Activated T-cell treated with anti-CD3 and anti-CD28 coated beads, Interleukin-2, amount 50 U/mL, for 24 hours (primary cell): Measurements from ENCODE around the gene SLC24A3.

Source experiments
- DNase-seq: peaks from one replicate; pipeline ENCODE4 v3.0.0-alpha.2; 2020
- H3K27ac Mint-ChIP-seq: 2 replicates; pipeline ENCODE4 v1.8.0; 2020; ENCODE audit warnings: mild to moderate bottlenecking, mixed read lengths
- H3K27me3 Mint-ChIP-seq: 2 replicates; pipeline ENCODE4 v1.8.0; 2020; ENCODE audit warnings: mixed read lengths
- H3K36me3 Mint-ChIP-seq: 2 replicates; pipeline ENCODE4 v1.8.0; 2020; ENCODE audit warnings: low read depth, mixed read lengths
- H3K4me1 Mint-ChIP-seq: 2 replicates; pipeline ENCODE4 v1.8.0; 2020; ENCODE audit warnings: low read depth, mixed read lengths
- H3K4me3 Mint-ChIP-seq: 2 replicates; pipeline ENCODE4 v1.8.0; 2020; ENCODE audit warnings: mild to moderate bottlenecking, moderate library complexity, mixed read lengths
- H3K9me3 Mint-ChIP-seq: 2 replicates; pipeline ENCODE4 v1.8.0; 2020; ENCODE audit warnings: mixed read lengths

SLC24A3 gene

DNA sequence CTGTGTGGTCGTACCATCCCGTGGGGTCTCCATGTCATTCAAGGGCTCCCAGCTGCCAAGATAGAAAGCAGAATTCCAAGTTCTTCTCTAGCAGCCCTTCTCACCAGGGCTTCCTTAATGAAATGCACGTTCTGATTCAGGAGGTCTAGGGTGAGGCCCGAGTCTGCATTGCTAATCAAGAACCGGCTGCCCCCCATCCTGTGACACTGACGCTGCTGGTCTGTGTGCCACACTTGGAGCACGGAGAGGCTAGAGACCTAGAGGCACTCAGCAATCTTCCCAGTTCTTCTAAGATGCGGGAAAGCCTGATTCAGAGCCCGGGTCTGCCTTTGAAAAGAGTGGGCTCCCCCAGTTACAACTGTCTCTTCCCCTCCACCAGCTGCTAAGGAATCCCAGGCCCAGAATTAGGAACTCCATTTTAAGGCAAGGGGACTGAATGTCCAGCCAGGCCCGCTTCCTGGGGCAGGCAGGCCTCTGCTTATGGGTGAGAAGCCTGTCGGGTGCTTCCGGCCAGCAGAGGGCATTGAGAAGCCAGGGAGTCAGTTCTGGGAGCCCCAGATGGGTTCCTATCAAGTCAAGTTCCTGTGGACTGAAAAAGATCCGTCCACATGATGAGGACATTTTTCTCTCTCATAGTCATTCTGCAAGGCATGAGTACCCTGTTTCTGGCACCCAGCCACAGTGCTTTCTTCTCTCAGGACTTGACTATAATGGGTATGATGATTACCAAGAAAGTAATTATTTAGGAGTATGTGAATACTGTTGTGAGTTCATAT is 475.8 kb downstream of the SLC24A3 start:
- Mint-ChIP-seq H3K4me3 (no peak overlapping the region), H3K27me3 (peaks cover 29% of the 10 kb centered on the region)
- no peak for DNase-seq

DNA sequence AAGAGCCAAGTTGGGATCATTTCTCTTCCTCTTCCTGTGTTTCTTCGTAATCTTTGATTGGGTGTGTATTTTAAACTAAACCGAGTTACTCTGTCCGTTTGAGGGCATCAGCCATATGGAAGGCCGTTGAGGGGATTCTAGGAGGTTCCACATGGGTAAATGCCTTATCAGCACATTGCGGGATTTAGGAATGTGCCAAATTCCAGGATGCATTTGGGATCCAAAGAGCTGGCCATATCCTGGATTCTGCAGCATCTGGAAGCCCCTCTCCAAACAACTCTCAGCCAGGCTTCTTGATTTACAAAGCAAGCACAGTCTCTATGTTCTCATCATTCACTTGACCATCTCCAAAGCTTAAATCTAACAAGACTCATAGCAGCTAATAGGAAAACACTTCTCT is 478.0 kb downstream of the SLC24A3 start:
- Mint-ChIP-seq H3K4me1 (peaks cover 6% of the 10 kb centered on the region), H3K4me3 (no peak overlapping the region), H3K27ac (no peak overlapping the region)

More for the DNA sequence above, 475.8 kb downstream of the SLC24A3 start:
- Mint-ChIP-seq H3K4me1 (peaks cover 6% of the 10 kb centered on the region), H3K9me3 (no peaks in the 10 kb centered on the region), H3K36me3 (no peaks in the 10 kb centered on the region), H3K27ac (no peak overlapping the region)

DNA sequence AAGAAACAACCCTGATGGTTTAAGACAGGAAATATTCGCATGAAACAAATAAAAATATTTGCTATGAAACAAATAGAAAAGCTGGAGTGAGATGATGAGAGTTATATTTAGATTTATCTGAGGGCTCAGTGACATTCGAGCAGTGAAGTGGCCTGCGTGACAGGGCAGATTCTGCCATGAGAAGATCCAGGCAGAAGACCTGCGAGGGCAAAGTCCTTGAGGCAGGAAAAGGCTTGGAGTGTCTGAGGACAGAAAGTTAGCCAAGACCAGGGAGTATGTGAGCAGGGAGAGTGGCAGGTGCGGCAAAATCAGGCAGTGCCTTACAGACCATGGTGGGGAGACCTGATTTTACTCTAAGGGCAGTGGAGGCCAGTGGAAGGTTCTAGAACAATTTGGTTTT is 478.7 kb downstream of the SLC24A3 start:
- no peak for DNase-seq
- no peak overlapping the region for H3K4me3 Mint-ChIP-seq
- no peaks in the 10 kb centered on the region for H3K36me3 Mint-ChIP-seq
- peaks cover 6% of the 10 kb centered on the region for H3K4me1 Mint-ChIP-seq
- no peaks in the 10 kb centered on the region for H3K9me3 Mint-ChIP-seq
- no peak overlapping the region for H3K27ac Mint-ChIP-seq
- H3K27me3 Mint-ChIP-seq, result peaks cover 36% of the 10 kb centered on the region

More for the DNA sequence above, 478.0 kb downstream of the SLC24A3 start:
- Mint-ChIP-seq H3K36me3 (no peaks in the 10 kb centered on the region), H3K27me3 (peaks cover 37% of the 10 kb centered on the region), H3K9me3 (no peaks in the 10 kb centered on the region)
- DNase-seq, result no peak

DNA sequence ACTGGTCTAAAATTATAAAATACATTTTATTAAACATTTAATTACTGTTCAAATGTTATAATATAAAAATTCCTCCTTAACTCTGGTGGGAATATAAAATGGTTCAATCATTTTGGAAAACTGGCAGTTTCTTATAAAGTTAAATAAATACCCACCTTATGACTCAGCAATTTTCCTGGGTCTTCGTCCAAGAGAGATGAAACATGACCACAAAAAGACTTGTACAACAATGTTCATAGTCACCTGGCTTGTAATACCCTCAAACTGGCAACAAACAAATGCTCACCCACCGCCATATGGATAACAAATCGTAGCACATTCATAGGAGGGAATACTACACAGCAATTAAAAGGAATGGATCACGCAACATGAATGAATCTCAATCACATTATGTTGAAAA is 479.7 kb downstream of the SLC24A3 start:
- Mint-ChIP-seq H3K27ac (no peak overlapping the region), H3K4me1 (peaks cover 6% of the 10 kb centered on the region), H3K4me3 (no peak overlapping the region), H3K9me3 (no peaks in the 10 kb centered on the region), H3K36me3 (no peaks in the 10 kb centered on the region), H3K27me3 (peaks cover 33% of the 10 kb centered on the region)
- no peak for DNase-seq

DNA sequence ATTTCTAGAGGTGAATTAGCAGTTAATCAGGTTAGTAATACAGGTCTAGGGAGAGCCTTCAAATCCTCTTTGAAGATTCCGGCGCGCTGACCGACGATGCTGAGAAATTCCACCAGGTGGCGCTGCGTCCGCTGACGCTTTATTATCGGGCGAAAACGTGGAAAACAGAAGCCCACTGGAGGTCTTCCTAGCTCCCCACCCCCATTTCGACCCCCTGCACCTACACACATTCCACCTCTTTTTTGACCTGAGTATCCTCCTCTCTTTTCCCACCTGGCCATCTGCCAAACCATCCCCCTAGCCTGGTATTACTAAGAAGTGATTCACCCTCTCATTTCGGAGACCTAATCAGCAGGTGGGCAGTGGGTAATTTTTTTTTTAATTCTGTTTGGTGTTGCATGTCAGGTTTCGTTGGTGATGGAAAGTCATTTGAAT is 480.3 kb downstream of the SLC24A3 start:
- Mint-ChIP-seq H3K4me3 (no peak overlapping the region), H3K4me1 (peaks cover 6% of the 10 kb centered on the region)

DNA sequence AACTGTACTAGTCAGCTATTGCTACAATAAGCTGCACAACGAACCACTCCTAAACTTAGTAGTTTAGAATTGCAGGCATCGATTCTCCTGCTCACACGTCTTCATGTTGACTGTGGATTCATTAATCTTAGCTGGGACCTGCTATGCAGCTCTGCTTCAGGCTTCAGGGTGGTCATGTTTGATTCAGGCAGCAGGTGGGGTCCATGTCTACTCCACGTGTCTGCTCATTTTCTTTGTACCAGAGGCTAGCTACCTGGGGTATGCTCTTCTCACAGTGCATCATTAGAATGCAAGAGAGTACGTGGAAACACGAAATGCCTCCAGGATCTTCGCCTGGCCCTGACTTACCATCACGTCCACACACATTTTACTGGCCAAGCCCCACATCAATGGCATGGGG is 481.1 kb downstream of the SLC24A3 start:
- Mint-ChIP-seq H3K27ac (no peak overlapping the region), H3K27me3 (peaks cover 33% of the 10 kb centered on the region), H3K4me1 (peaks cover 6% of the 10 kb centered on the region), H3K4me3 (no peak overlapping the region), H3K9me3 (no peaks in the 10 kb centered on the region), H3K36me3 (no peaks in the 10 kb centered on the region)
- DNase-seq, result no peak

More for the DNA sequence above, 480.3 kb downstream of the SLC24A3 start:
- Mint-ChIP-seq H3K27ac (no peak overlapping the region), H3K27me3 (peaks cover 33% of the 10 kb centered on the region), H3K9me3 (no peaks in the 10 kb centered on the region), H3K36me3 (no peaks in the 10 kb centered on the region)
- peak; percentile 68 for DNase-seq

DNA sequence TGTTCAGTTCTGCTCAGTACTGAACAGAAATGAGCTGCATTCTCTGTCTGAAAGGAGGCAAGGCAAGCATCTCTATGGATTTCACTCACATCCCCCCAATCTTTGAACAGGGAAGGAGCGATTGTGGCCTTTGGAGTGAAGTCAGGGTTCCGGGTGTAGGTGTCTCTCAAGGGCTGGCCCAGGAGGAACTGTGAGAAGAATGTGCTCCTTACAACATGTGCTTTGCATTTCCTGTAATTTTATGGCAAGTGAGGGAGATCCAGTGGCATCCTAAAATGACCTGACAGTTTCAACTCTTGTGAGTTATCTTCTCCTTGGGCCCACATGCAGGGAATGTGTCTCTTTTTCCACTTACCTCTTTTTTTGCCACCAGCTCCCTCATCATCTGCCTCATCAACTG is 482.6 kb downstream of the SLC24A3 start:
- Mint-ChIP-seq H3K36me3 (no peaks in the 10 kb centered on the region), H3K4me3 (no peak overlapping the region), H3K27me3 (peaks cover 33% of the 10 kb centered on the region), H3K9me3 (no peaks in the 10 kb centered on the region), H3K4me1 (peaks cover 6% of the 10 kb centered on the region), H3K27ac (no peak overlapping the region)
- DNase-seq, result no peak

DNA sequence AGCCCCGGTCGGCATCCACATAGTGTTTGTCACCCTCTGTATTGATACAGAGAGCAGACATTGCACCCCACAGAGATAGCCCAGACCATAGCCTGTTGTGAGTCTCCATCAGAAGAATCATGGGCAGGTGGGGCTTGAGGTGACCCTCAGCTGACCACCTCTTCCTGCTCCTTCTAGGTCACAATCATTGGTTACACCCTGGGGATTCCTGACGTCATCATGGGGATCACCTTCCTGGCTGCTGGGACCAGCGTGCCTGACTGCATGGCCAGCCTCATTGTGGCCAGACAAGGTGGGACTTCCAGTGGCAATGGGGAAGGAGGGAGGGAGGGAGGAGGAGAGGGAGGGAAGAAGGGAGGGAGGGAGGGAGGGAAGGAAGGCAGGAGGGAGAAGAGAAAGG is 484.2 kb downstream of the SLC24A3 start:
- no peak overlapping the region for H3K4me3 Mint-ChIP-seq
- H3K4me1 Mint-ChIP-seq, result peaks cover 6% of the 10 kb centered on the region
- no peaks in the 10 kb centered on the region for H3K9me3 Mint-ChIP-seq
- DNase-seq, result no peak
- H3K36me3 Mint-ChIP-seq, result no peaks in the 10 kb centered on the region
- H3K27ac Mint-ChIP-seq, result no peak overlapping the region
- peaks cover 22% of the 10 kb centered on the region for H3K27me3 Mint-ChIP-seq

DNA sequence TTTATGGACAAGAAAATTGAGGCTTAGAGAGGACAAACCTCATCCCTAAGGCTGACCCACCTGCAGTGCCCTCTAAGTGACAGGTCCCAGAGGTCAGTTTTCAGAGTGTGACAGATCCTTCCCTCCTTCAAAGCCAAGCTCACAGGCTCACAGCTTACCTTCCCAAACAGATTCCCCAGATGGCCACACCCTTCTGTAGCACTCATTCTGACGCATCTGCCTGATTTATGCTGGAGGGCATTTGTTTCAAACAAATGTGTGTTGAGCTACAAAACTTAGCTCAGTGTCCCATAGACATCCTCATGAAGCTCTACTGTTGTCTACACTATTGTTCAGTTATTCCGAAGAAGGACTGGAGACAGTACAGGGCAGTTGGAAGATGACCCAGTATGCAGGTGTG is 485.0 kb downstream of the SLC24A3 start:
- peaks cover 6% of the 10 kb centered on the region for H3K4me1 Mint-ChIP-seq
- peaks cover 21% of the 10 kb centered on the region for H3K27me3 Mint-ChIP-seq
- no peak overlapping the region for H3K27ac Mint-ChIP-seq
- H3K36me3 Mint-ChIP-seq, result no peaks in the 10 kb centered on the region
- H3K4me3 Mint-ChIP-seq, result no peak overlapping the region
- no peak for DNase-seq
- peaks cover 3% of the 10 kb centered on the region for H3K9me3 Mint-ChIP-seq

DNA sequence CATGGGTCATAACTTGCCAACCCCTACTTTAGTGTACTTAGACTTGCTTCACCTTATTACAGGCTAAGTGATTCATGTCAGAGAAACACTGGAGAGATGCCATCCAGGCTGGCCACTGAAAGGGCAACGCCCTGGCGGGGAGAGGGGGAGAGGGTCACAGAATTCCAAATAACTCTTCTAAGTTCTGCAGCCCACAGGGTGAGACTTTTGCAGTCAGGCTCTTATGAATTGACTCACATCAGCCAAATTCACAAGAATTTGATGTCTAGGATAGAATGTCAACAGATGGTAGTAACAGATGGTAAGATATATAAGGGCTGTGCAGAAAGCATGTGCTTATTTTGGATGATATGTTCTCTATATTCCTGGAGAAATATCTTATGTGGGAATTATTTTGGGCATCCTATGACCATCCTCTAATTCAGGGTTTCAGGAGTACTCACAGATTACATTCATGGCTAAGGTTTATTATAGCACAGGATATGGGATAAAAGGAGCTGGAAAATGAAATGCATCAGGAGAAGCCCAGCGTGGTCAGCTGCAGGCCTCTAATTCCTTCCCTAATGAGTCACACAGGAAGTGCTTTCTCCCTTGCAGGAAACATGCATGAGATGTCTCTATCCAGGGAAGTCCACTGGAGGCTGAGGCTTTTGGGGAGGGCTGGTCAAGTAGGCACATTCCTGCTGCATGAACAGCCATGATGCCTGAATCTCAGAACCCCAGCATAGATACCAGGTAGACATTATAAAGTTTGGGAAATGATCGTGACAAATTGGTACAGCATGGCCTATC is 486.9 kb downstream of the SLC24A3 start:
- no peak for DNase-seq
- H3K4me1 Mint-ChIP-seq, result no peaks in the 10 kb centered on the region
- H3K4me3 Mint-ChIP-seq, result no peak overlapping the region
- H3K9me3 Mint-ChIP-seq, result peaks cover 4% of the 10 kb centered on the region
- no peak overlapping the region for H3K27ac Mint-ChIP-seq
- no peaks in the 10 kb centered on the region for H3K36me3 Mint-ChIP-seq
- H3K27me3 Mint-ChIP-seq, result peaks cover 11% of the 10 kb centered on the region

DNA sequence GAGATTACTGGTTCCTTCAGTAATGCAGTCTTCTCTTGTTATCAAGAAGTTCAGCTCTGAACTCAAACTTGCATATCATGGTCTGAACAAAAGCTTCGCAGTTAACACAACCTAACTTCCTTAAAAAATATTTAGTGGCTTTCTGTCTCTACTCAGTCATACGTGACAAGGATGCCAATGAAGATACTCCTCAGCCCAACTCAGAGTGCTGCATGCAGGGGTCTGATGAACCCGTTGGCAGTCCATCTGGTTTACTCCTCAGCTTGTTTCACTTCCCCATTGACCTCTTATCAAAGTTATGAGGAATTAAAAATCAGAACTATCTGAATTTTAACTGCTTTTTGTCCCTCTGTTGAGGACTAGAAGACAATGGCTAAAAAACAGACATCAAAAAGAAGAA is 489.0 kb downstream of the SLC24A3 start:
- no peak for DNase-seq
- H3K9me3 Mint-ChIP-seq, result peaks cover 4% of the 10 kb centered on the region
- H3K36me3 Mint-ChIP-seq, result no peaks in the 10 kb centered on the region
- no peak overlapping the region for H3K4me3 Mint-ChIP-seq
- H3K4me1 Mint-ChIP-seq, result no peaks in the 10 kb centered on the region
- H3K27ac Mint-ChIP-seq, result no peak overlapping the region
- H3K27me3 Mint-ChIP-seq, result peaks cover 4% of the 10 kb centered on the region

DNA sequence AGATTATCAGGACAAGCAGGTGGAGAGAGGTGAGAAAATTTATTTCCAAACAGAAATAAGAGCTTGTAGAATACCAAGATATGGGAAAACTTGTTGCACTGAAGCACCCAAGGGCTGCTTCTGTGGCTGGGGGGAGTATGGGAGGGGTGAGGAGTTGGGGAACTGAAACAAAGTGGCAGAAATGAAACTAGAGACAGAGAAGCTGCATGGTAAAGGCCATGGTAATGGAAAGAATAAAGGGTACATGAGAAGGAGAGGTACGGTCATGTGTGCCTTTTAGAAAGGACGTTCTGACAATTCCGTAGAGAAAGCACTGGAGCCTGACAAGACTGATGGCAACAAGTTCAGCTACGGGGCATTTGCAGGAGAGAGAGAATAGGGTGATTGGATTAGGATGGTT is 494.0 kb downstream of the SLC24A3 start:
- Mint-ChIP-seq H3K9me3 (peaks cover 7% of the 10 kb centered on the region), H3K4me3 (no peak overlapping the region), H3K27me3 (peaks cover 4% of the 10 kb centered on the region), H3K27ac (no peak overlapping the region), H3K4me1 (no peaks in the 10 kb centered on the region), H3K36me3 (no peaks in the 10 kb centered on the region)
- no peak for DNase-seq

DNA sequence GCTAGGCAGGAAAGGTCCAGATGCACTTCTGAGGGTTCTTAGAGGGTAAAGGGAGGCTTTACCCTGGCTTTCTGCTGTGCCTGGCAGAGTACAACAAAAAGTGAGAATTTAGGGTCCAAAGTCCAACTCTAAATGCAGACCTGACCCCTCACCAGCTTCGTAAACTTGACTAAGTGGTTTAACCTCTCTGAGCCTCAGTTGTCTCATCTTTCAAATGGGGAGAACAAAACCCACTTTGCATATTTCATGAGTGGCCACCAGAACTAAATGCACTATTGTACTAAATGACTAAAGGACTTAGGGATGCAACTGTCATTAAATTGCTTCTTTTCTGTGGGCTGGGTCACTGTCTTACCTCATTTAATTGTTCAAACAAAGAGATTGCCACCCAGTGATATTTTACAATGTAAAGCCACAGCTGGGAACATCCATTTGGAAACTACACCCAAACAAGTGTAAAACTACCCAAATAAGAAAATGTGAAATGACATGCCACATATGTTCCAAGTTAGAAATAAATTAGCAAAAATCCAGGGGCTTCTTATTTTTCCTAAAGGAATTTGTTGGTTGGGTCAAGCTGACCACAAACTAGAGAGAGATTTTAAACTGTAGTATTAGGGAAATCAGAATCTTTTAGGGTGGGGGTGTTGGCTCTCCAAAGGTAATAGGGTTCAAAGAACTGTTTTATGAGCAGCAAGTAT is 497.3 kb downstream of the SLC24A3 start:
- Mint-ChIP-seq H3K36me3 (no peaks in the 10 kb centered on the region), H3K27ac (no peak overlapping the region), H3K9me3 (peaks cover 4% of the 10 kb centered on the region), H3K4me1 (no peaks in the 10 kb centered on the region), H3K4me3 (no peak overlapping the region), H3K27me3 (no peaks in the 10 kb centered on the region)
- no peak for DNase-seq

DNA sequence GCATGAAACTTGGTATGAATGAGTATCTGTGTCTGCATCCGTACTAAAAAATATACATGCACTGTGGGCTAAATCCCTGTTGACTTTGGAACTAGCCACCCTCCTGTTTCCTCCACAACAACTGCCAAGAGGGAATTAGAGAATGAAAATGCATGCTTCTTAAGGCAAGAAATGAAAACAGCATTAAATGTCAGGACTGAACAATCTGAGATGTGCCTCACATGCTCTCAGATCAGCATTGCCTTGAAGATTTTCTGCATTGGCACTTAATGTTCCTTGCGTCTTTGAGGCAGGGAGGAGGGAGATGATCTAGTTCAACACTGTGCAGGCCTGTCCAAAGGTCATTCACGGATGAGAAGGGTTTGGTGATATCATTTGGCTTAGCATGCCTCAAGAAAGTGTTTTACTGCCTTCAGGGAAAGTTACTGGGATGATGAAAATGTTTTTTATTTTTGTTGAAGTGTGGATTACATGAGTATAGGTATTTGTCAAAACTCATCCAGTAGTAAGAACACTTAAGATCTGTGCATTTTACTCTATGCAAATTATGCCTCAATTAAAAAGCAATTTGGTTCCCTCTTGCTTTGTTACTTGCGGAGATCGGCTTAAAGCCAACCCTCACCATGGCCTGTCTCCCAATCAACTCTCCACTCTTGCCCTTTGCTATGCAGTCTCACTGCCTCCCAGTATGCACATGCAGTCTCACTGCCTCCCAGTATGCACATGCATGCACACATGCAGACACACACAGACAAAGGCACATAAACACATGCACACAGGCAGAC is 498.1 kb downstream of the SLC24A3 start:
- no peaks in the 10 kb centered on the region for H3K36me3 Mint-ChIP-seq
- peaks cover 4% of the 10 kb centered on the region for H3K9me3 Mint-ChIP-seq
- no peaks in the 10 kb centered on the region for H3K4me1 Mint-ChIP-seq
- H3K27me3 Mint-ChIP-seq, result no peaks in the 10 kb centered on the region
- no peak for DNase-seq
- H3K4me3 Mint-ChIP-seq, result no peak overlapping the region
- H3K27ac Mint-ChIP-seq, result no peak overlapping the region
